Measurements from ENCODE around the gene CADPS. TPM values are rescaled to one million over a fixed set of nuclear protein-coding genes. Genes with fewer than 3 reads are reported as not detected.

The CADPS gene
- total and polyA plus RNA-seq, 12 donors = 1.4 to 36.6 (median 21.6) TPM

DNA sequence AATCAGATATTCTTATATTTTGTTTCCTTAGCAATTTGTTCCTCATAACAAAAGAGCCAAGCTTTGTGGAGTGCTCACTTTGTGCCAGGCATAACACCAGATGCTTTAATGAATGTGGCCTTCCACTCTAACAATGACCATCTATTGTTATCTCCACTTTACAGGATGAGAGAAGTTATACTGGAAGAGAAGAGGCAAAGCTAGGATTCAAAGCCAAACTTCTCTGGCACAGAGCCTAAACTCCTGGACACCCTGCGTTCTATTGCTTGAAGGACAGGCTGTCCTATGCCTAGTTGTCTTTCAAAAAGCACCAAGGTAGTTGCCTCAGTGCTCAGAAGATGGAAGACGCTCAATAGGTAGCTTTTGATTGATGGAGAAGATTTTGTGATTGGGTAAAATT is 378.7 kb downstream of the CADPS start:
- ATAC-seq (peak in 2 of 8 donors; percentile 58 to 88), DNase-seq (peak in 1 of 2 donors; percentile 12)
- Histone ChIP-seq H3K9me3 (no peaks in the 10 kb centered on the region), H3K27me3 (no peaks in the 10 kb centered on the region), H3K4me3 (no peak overlapping the region), H3K4me1 (no peaks in the 10 kb centered on the region), H3K36me3 (no peaks in the 10 kb centered on the region), H3K27ac (no peak overlapping the region)
- intact Hi-C loops (cut with DNase I) = loop anchor here in 1 of 10 donors (5.0 kb wide), 1 partner anchor 1986 kb away; no protein-coding TSS in a partner anchor
- TF ChIP-seq, protein P1, sequence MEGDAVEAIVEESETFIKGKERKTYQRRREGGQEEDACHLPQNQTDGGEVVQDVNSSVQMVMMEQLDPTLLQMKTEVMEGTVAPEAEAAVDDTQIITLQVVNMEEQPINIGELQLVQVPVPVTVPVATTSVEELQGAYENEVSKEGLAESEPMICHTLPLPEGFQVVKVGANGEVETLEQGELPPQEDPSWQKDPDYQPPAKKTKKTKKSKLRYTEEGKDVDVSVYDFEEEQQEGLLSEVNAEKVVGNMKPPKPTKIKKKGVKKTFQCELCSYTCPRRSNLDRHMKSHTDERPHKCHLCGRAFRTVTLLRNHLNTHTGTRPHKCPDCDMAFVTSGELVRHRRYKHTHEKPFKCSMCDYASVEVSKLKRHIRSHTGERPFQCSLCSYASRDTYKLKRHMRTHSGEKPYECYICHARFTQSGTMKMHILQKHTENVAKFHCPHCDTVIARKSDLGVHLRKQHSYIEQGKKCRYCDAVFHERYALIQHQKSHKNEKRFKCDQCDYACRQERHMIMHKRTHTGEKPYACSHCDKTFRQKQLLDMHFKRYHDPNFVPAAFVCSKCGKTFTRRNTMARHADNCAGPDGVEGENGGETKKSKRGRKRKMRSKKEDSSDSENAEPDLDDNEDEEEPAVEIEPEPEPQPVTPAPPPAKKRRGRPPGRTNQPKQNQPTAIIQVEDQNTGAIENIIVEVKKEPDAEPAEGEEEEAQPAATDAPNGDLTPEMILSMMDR (IDR thresholded peaks at IDR 0.05) = no peak
- 53 to 54% methylated on average over 2 of the region's 2 CpGs for WGBS, 2 donors

DNA sequence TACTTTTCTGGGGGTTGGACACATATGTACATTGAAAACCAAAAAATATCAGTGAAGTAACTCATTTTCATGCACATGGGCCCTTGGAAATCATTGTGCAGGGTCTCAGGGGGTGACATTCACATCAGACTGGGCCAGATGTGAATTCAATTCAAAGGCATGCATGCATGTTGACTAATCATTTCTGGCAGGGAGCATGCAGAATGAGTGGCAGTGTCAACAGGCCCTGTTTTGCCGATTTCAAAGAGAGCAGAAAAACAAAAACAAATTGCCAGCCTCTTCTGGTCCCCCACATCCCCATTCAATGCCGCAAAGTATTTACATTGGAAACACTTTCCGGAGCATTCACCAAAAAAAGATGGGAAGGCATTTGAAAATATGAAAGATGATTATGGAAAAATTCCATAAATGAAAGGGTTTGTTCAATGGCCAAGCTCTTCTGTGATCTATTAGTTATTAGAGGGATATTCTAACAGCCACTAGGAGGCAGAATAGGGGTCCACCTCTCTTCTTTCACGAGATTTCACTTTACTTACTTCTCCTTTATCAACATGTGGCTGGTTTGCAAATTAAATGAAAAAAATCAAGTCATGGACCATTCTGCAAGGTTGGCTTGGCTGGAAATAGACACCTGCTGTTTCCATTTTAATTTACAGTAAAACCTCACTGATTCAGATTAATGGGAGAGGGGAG is 382.0 kb downstream of the CADPS start:
- no peak for DNase-seq
- H3K27ac ChIP-seq = no peak overlapping the region
- TF ChIP-seq, protein P1 (IDR thresholded peaks at IDR 0.05) = no peak
- no peaks in the 10 kb centered on the region for H3K27me3 ChIP-seq
- intact Hi-C loops (cut with DNase I) = no loop called here
- H3K4me1 ChIP-seq = no peaks in the 10 kb centered on the region
- WGBS, 2 donors = 64 to 77% methylated on average over 4 of the region's 4 CpGs
- H3K9me3 ChIP-seq = no peaks in the 10 kb centered on the region
- H3K36me3 ChIP-seq = no peaks in the 10 kb centered on the region
- ATAC-seq = no peak
- no peak overlapping the region for H3K4me3 ChIP-seq

DNA sequence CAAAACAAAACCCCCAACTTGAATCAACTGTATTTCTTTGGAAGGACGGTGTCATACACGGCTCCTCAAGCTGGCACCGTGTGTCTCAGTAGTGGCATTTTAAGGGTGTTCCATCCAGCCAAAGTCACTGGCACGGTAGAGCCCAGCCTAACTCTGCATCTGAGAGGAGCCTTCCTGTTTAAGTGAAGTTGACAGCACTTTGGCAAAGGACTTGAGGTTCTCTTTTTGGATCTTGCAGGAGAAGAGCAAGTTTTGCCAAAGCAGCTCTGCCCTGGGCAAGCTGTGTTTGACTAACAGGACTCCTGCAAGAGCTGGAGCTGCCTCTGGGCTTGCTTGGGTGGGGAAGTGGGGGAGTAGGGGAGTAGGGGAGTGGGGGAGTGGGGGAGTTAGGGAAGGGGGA is 392.3 kb downstream of the CADPS start:
- Histone ChIP-seq H3K27me3 (peaks cover 0 to 5% (median 0%) of the 10 kb centered on the region in 7 donors), H3K36me3 (no peaks in the 10 kb centered on the region), H3K27ac (no peak overlapping the region), H3K4me3 (no peak overlapping the region), H3K4me1 (no peaks in the 10 kb centered on the region), H3K9me3 (no peaks in the 10 kb centered on the region)
- ATAC-seq (no peak), DNase-seq (no peak)
- TF ChIP-seq, protein P1 (IDR thresholded peaks at IDR 0.05) = no peak
- intact Hi-C loops (cut with DNase I) = no loop called here
- WGBS, 2 donors = 65 to 67% methylated on average over 4 of the region's 4 CpGs

DNA sequence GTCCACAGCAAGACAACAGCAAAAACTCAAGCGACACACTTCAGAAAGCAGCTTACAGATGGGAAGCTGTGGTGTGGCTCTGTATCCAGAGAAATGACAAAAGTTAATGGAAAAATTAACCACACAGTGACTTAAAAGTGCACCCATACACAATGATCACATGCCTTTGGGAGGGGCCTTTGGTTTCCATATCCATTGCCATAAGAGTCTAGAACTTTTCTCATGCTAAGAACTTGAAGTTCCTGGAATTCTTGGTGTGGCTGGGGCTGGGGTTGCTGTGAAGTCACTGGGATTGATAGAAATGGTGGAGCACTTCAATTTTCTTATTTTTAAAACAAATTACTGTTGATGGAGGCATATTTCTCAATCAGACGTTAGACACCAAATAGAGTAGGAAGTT is 393.3 kb downstream of the CADPS start:
- Histone ChIP-seq H3K27ac (no peak overlapping the region), H3K4me3 (no peak overlapping the region), H3K9me3 (no peaks in the 10 kb centered on the region), H3K4me1 (no peaks in the 10 kb centered on the region), H3K27me3 (peaks cover 0 to 5% (median 0%) of the 10 kb centered on the region in 7 donors), H3K36me3 (no peaks in the 10 kb centered on the region)
- intact Hi-C loops (cut with DNase I) = no loop called here
- ATAC-seq = no peak
- no peak for DNase-seq
- TF ChIP-seq, protein P1 (IDR thresholded peaks at IDR 0.05) = no peak
- WGBS, 2 donors = 84 to 86% methylated on average over 2 of the region's 2 CpGs
